Measurements from ENCODE around the gene CADPS2. TPM values are rescaled to one million over a fixed set of nuclear protein-coding genes. Genes with fewer than 3 reads are reported as not detected.

Gene CADPS2
- total and polyA plus RNA-seq, 2 of the 8 experiments (the other 6 are each of a cell fraction or from before 2014, with no cell fraction given): 8.9 to 22.3 TPM

- H3K4me2 ChIP-seq (ENCODE audit: insufficient read depth in 1 of 2, low read depth in 2 of 2, low read length in 2 of 2): no peak overlapping the region
Measured at GRCh38 chr7:122724366-122724765, 161.9 kb downstream of the CADPS2 start.

More at GRCh38 chr7:122724366-122724765, 161.9 kb downstream of the CADPS2 start:
- TF ChIP-seq CREB1 (IDR thresholded peaks at IDR 0.05) (no peak), BCL11A (IDR thresholded peaks at IDR 0.05; ENCODE audit: low read depth in 2 of 2, low read length in 2 of 2) (no peak), POLR2AphosphoS5 (IDR thresholded peaks at IDR 0.05; ENCODE audit: low read depth, low read length) (no peak), CBX8 (IDR thresholded peaks at IDR 0.05; ENCODE audit: borderline replicate concordance, low read depth, low read length) (no peak)
- CTCF ChIA-PET (ENCODE audit: partially characterized antibody): no interaction called here
- Histone ChIP-seq H3K14ac (ENCODE audit: insufficient read length) (no peak overlapping the region), H4K91ac (replicated peaks; ENCODE audit: insufficient read length, low read length) (no peak overlapping the region), H2AK5ac (ENCODE audit: low read depth, low read length) (no peak overlapping the region), H2AFZ (ENCODE audit: low read length) (no peak overlapping the region), H3K18ac (ENCODE audit: extremely low read depth, low read length) (no peak overlapping the region), H3K79me1 (ENCODE audit: low read depth, low read length) (no peaks in the 10 kb centered on the region), H2BK20ac (ENCODE audit: low read length) (no peak overlapping the region), H3K27ac (ENCODE audit: low read depth, low read length) (no peak overlapping the region), H3K79me2 (ENCODE audit: control insufficient read depth in 1 of 2, insufficient read depth in 2 of 2, low read length in 2 of 2) (no peaks in the 10 kb centered on the region), H2BK5ac (ENCODE audit: low read depth, low read length) (no peak overlapping the region), H4K20me1 (replicated peaks in 1 of 2; ENCODE audit: control insufficient read depth in 1 of 2, insufficient read depth in 2 of 2, low read length in 2 of 2) (no peaks in the 10 kb centered on the region), H3K4me1 (replicated peaks in 1 of 4; ENCODE audit: control insufficient read depth in 3 of 4, insufficient read depth in 4 of 4, low read length in 3 of 4) (peaks cover 0 to under 1% (median under 1%) of the 10 kb centered on the region in 4 experiments; a peak in 2 of 7 replicates), H2BK120ac (replicated peaks; ENCODE audit: low read depth, low read length) (no peak overlapping the region), H2BK15ac (ENCODE audit: low read length) (no peak overlapping the region), H3K4me3 (ENCODE audit: extremely low read depth in 1 of 4, insufficient read depth in 2 of 4, low read depth in 3 of 4, low read length in 4 of 4) (no peak overlapping the region), H3K23ac (ENCODE audit: insufficient read length) (no peak overlapping the region), H3K36me3 (ENCODE audit: control insufficient read depth in 2 of 4, insufficient read depth in 4 of 4, low read length in 3 of 4) (no peaks in the 10 kb centered on the region), H2BK12ac (ENCODE audit: low read depth, low read length) (no peak overlapping the region), H3K9me3 (ENCODE audit: insufficient read depth in 2 of 2, low read depth in 1 of 2, low read length in 1 of 2) (no peaks in the 10 kb centered on the region), H3K27me3 (replicated peaks in 1 of 4; ENCODE audit: control insufficient read depth in 3 of 4, extremely low read depth in 1 of 4, insufficient read depth in 3 of 4, low read length in 3 of 4) (no peaks in the 10 kb centered on the region), H3K9ac (replicated peaks in 1 of 4; ENCODE audit: extremely low read depth in 1 of 4, low read depth in 3 of 4, low read length in 3 of 4) (no peak overlapping the region), H4K8ac (ENCODE audit: extremely low read depth, insufficient read depth, low read length) (no peak overlapping the region), H4K5ac (ENCODE audit: insufficient read length, low read depth, low read length) (no peak overlapping the region), H3K23me2 (ENCODE audit: low read depth, low read length) (no peaks in the 10 kb centered on the region), H3K4ac (replicated peaks; ENCODE audit: insufficient read length, low read depth, low read length) (no peak overlapping the region), H3K56ac (replicated peaks; ENCODE audit: insufficient read length, low read depth, low read length) (no peak overlapping the region)
- FAIRE-seq: no peak
- DNase-seq (ENCODE audit: low read depth in 1 of 2, low spot score in 2 of 2): no peak
- POLR2A ChIA-PET (ENCODE audit: partially characterized antibody): no interaction called here
- WGBS, 2 experiments (ENCODE audit: extremely low coverage in 1 of 2, insufficient coverage in 1 of 2, insufficient read length in 1 of 2, insufficient replicate concordance in 2 of 2, low coverage in 1 of 2, low lambda C conversion rate in 2 of 2, missing lambda C conversion rate in 1 of 2): 93% methylated on average over 4 of the region's 4 CpGs; no CpG with 5 or more reads in 1 of the 2 experiments

Data from H1 (cell line).